SK-N-SH (cell line): ENCODE data around the gene DPF3. TPM values are rescaled to one million over a fixed set of nuclear protein-coding genes. Genes with fewer than 3 reads are reported as not detected.

Source experiments
- CTCF ChIA-PET: fragments of 300-600, 350-600 bp; formaldehyde crosslinking; extraction: SDS; loops from one replicate; lab custom pipeline; 2021; lab: Yijun Ruan, JAX
- POLR2A ChIA-PET: fragments of 350-600 bp; sonication (Branson Sonifier 250); formaldehyde crosslinking; extraction: SDS; loops from one replicate; lab custom pipeline; 2020; ENCODE audit warnings: antibody characterized with exemption, inconsistent platforms; lab: Yijun Ruan, JAX
- DNase-seq: peaks from one replicate; pipeline ENCODE4 v3.0.0; 2012
- H2AFZ ChIP-seq: fragments of 200-600 bp; sonication (generic); 2 replicates; pipeline ENCODE4 v1.8.1; 2016; ENCODE audit warnings: antibody characterized with exemption, mild to moderate bottlenecking, low read depth
- H3F3A ChIP-seq: fragments of 200-600 bp; sonication (generic); replicated peaks from 2 replicates; pipeline ENCODE3; 2016; ENCODE audit warnings: antibody characterized with exemption, mild to moderate bottlenecking; ENCODE audit not compliant: insufficient read depth
- H3K27ac ChIP-seq, 2 experiments: fragments of 200-500 bp in 1 of 2; fragments of 200-600 bp in 1 of 2; sonication (Bioruptor generic) in 1 of 2; sonication (generic), shearing (Covaris generic) in 1 of 2; 2 replicates each; pipeline versions ENCODE4 v1.5.1 to v1.6.1; 2014 to 2016; ENCODE audit warnings: low read depth in 2 of 2, inconsistent platforms in 1 of 2, low read length in 1 of 2, mild to moderate bottlenecking in 1 of 2, mixed read lengths in 1 of 2
- H3K27me3 ChIP-seq: fragments of 200-600 bp; sonication (generic), shearing (Covaris generic); 2 replicates; pipeline ENCODE4 v1.6.1; 2016; ENCODE audit warnings: mixed run types; ENCODE audit not compliant: insufficient read depth
- H3K36me3 ChIP-seq, 2 experiments: fragments of 200-500 bp in 1 of 2; fragments of 200-600 bp in 1 of 2; sonication (Bioruptor generic) in 1 of 2; sonication (generic) in 1 of 2; replicated peaks in 1 of 2; 2 replicates each; pipeline versions ENCODE3 to v1.5.1; 2014 to 2016; ENCODE audit warnings: low read length in 1 of 2, mild to moderate bottlenecking in 1 of 2; ENCODE audit not compliant: insufficient read depth in 2 of 2, control insufficient read depth in 1 of 2
- H3K4me1 ChIP-seq, 2 experiments: fragments of 200-500 bp in 1 of 2; fragments of 200-600 bp in 1 of 2; sonication (Bioruptor generic) in 1 of 2; sonication (generic), shearing (Covaris generic) in 1 of 2; 2 replicates each; pipeline versions ENCODE4 v1.5.1 to v1.6.1; 2014 to 2016; ENCODE audit warnings: low read depth in 1 of 2, low read length in 1 of 2, mixed run types in 1 of 2; ENCODE audit not compliant: insufficient read depth in 2 of 2, control insufficient read depth in 1 of 2
- H3K4me2 ChIP-seq: fragments of 200-600 bp; sonication (generic), shearing (Covaris generic); 2 replicates; pipeline ENCODE4 v1.6.1; 2017; ENCODE audit warnings: mixed run types
- H3K4me3 ChIP-seq, 2 experiments: fragments of 200-500 bp in 1 of 2; fragments of 200-600 bp in 1 of 2; sonication (Bioruptor generic) in 1 of 2; sonication (generic), shearing (Covaris generic) in 1 of 2; 2 replicates each; pipeline versions ENCODE4 v1.5.1 to v1.8.1; 2014 to 2016; ENCODE audit warnings: low read depth in 2 of 2, inconsistent platforms in 1 of 2, low read length in 1 of 2, mild to moderate bottlenecking in 1 of 2, mixed read lengths in 1 of 2, moderate library complexity in 1 of 2
- H3K79me2 ChIP-seq: fragments of 200-600 bp; sonication (generic); 2 replicates; pipeline ENCODE4 v1.8.1; 2017; ENCODE audit warnings: mild to moderate bottlenecking; ENCODE audit not compliant: insufficient read depth
- H3K9ac ChIP-seq: fragments of 200-600 bp; sonication (generic); 2 replicates; pipeline ENCODE4 v1.6.1; 2017; ENCODE audit warnings: mixed run types
- H3K9me2 ChIP-seq: fragments of 200-600 bp; sonication (generic); 2 replicates; pipeline ENCODE4 v1.6.1; 2017; ENCODE audit warnings: mixed run types
- H3K9me3 ChIP-seq: fragments of 200-600 bp; sonication (generic); 2 replicates; pipeline ENCODE4 v1.6.1; 2017; ENCODE audit warnings: mixed run types, mild to moderate bottlenecking, moderate library complexity
- H4K20me1 ChIP-seq: fragments of 200-600 bp; sonication (generic); 2 replicates; pipeline ENCODE4 v1.6.1; 2017; ENCODE audit warnings: mild to moderate bottlenecking, mixed run types; ENCODE audit not compliant: insufficient read depth
- CTCF ChIP-seq: fragments of 200-600 bp; sonication (generic); IDR thresholded peaks from 2 replicates; pipeline ENCODE4 v1.6.1; 2017; ENCODE audit warnings: antibody characterized with exemption, mild to moderate bottlenecking, moderate library complexity
- ELF1 ChIP-seq: IDR thresholded peaks from 2 replicates; pipeline ENCODE4 v1.4.0; 2012
- GABPA ChIP-seq: IDR thresholded peaks from 2 replicates; pipeline ENCODE4 v1.4.0; 2012; ENCODE audit warnings: low read depth, mild to moderate bottlenecking
- IRF3 ChIP-seq: fragments of 150-350 bp; IDR thresholded peaks from 2 replicates; pipeline ENCODE4 v1.6.1; 2016; ENCODE audit warnings: mild to moderate bottlenecking, low read depth, low read length
- MXI1 ChIP-seq: IDR thresholded peaks from 2 replicates; pipeline ENCODE4 v1.6.1; 2012; ENCODE audit warnings: mild to moderate bottlenecking, low read depth, low read length, improper control_type of control experiment
- PBX3 ChIP-seq: IDR thresholded peaks from 2 replicates; pipeline ENCODE4; 2012
- RCOR1 ChIP-seq: fragments of 150-350 bp; IDR thresholded peaks from 2 replicates; pipeline ENCODE4 v1.6.1; 2017; ENCODE audit warnings: antibody characterized with exemption, low read length
- WGBS: methylation state at CpG from one replicate; pipeline ENCODE4 v1.1.6; 2017; ENCODE audit warnings: low lambda C conversion rate; 5-methylcytosine and 5-hydroxymethylcytosine counted together
- polyA plus RNA-seq, 3 experiments: library from polyadenylated mRNA; depleted of rRNA; stranded (reverse); fragments of >200 nt; gene quantifications; 2 replicates each; pipeline ENCODE4 v1.2.3, GENCODE V29; 2012

The DPF3 gene
- polyA plus RNA-seq, 1 of the 3 experiments (the other 2 are of a cell fraction): 2.8 TPM

GRCh38 chr14:72754949-72755348 is 139.0 kb downstream of the DPF3 start:
- peaks cover 5% of the 10 kb centered on the region; the same call in 1 of the 2 replicates for H3K9me3 ChIP-seq
- H3K4me2 ChIP-seq: no peak overlapping the region
- no peak overlapping the region for H3K27ac ChIP-seq
- H3K9me2 ChIP-seq: no peaks in the 10 kb centered on the region
- no peaks in the 10 kb centered on the region for H3K27me3 ChIP-seq
- ChIA-PET CTCF (interaction anchor here (0.7 to 1.9 kb wide), 3 partner anchors 23 to 150 kb away, joined by 3 to 5 read pairs (median 3); no protein-coding TSS in a partner anchor), POLR2A (no interaction called here)
- H3K9ac ChIP-seq: no peak overlapping the region
- no peak for TF ChIP-seq RCOR1
- no peak for TF ChIP-seq CTCF
- TF ChIP-seq IRF3: no peak
- WGBS: 78% methylated on average over 1 of the region's 4 CpGs
- H3K36me3 ChIP-seq: no peaks in the 10 kb centered on the region
- no peak overlapping the region for H2AFZ ChIP-seq
- no peak for DNase-seq
- no peaks in the 10 kb centered on the region for H3F3A ChIP-seq
- H4K20me1 ChIP-seq: no peaks in the 10 kb centered on the region
- no peaks in the 10 kb centered on the region for H3K79me2 ChIP-seq
- peaks cover 0 to 5% of the 10 kb centered on the region in 2 experiments; a peak in 1 of 4 replicates for H3K4me1 ChIP-seq
- no peak overlapping the region for H3K4me3 ChIP-seq

DNA sequence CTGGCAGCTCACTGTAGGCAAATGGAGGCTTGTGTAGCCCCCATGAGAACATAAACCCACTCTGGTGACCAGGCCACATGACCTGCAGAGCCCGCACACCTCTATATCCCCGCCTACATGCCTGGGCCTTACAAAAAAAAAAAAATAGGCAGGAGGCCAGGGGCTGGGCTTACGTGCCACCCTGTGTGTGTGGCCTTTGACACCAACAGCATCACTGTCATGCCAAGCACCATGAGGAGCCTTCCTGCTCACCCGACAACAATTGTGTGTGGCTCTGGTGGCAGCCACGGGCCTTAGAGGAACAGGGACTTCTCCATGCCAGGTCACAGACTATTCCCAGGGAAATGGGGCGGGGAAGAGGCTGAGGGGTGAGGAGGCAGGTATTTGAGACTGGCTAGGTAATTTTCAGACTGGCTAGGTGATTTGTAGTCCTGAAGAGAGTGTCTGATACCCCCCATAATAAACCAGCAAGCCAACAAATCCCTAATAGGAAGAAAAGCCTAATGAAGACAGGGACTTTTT is 140.0 kb downstream of the DPF3 start:
- Histone ChIP-seq H3K4me2 (no peak overlapping the region), H3K27ac (no peak overlapping the region), H3K4me3 (no peak overlapping the region), H4K20me1 (no peaks in the 10 kb centered on the region), H3K9me3 (0 out of 2 replicates have a peak, but pooled peaks cover under 1% of the 10 kb centered on the region), H2AFZ (no peak overlapping the region), H3F3A (no peaks in the 10 kb centered on the region), H3K9me2 (no peaks in the 10 kb centered on the region), H3K27me3 (no peaks in the 10 kb centered on the region)
- CTCF ChIA-PET: interaction anchor here (1.9 kb wide), 1 partner anchor 240 kb away, joined by 5 read pairs; no protein-coding TSS in a partner anchor
- TF ChIP-seq IRF3 (no peak), GABPA (no peak), MXI1 (no peak), ELF1 (no peak), PBX3 (no peak)
- TF ChIP-seq, all 33 proteins: peak for 0
- H3K36me3 ChIP-seq: no peaks in the 10 kb centered on the region
- H3K4me1 ChIP-seq: peaks cover 0 to 5% of the 10 kb centered on the region in 2 experiments; a peak in 1 of 4 replicates
- no peak for DNase-seq
- WGBS: 59% methylated on average over 6 of the region's 6 CpGs
- POLR2A ChIA-PET: no interaction called here
- no peak overlapping the region for H3K9ac ChIP-seq
- no peaks in the 10 kb centered on the region for H3K79me2 ChIP-seq
